Measurements from ENCODE around the gene LLPH.
A peak's percentile ranks its signal among the peaks of the same experiment; 100 is the strongest.
"Not testable (repeated sequence)": the region's sequence is repeated elsewhere in the genome, so short reads cannot be mapped to it uniquely, and the experiment has no call there.

Gene LLPH

GRCh38 chr12:66130267-66131066 is at the start of gene LLPH:
TSS of gene LLPH (minus strand) at chr12:66130750. CDS start at chr12:66129106, 1,644 bp downstream.
- peak; percentile 89 for DNase-seq

GRCh38 chr12:66176105-66176900 is 45.8 kb upstream of the LLPH start:
- no peak for DNase-seq

- not testable (repeated sequence) for DNase-seq
These were observed 44.1 kb upstream of the LLPH start for GRCh38 chr12:66174391-66175325.

- no peak for DNase-seq
These were observed 40.1 kb upstream of the LLPH start for GRCh38 chr12:66170606-66171005.

- peak; percentile 88 for DNase-seq
These were observed 38.9 kb upstream of the LLPH start, which contains the start of gene TMBIM4 for GRCh38 chr12:66169221-66170170. TSS of gene TMBIM4 (minus strand) at chr12:66169996. CDS start at chr12:66169951, 45 bp downstream.

- DNase-seq, result no peak
These were observed 37.9 kb upstream of the LLPH start for GRCh38 chr12:66168410-66168809.

GRCh38 chr12:66166561-66166960 is 36.0 kb upstream of the LLPH start:
- DNase-seq, result no peak

GRCh38 chr12:66165141-66165540 is 34.6 kb upstream of the LLPH start:
- no peak for DNase-seq

GRCh38 chr12:66164349-66164821 is 33.8 kb upstream of the LLPH start:
- DNase-seq, result no peak

GRCh38 chr12:66163289-66163688 is 32.7 kb upstream of the LLPH start:
- DNase-seq, result no peak

- no peak for DNase-seq
These were observed 32.2 kb upstream of the LLPH start for GRCh38 chr12:66162701-66163100.

GRCh38 chr12:66160704-66161103 is 30.2 kb upstream of the LLPH start:
- DNase-seq, result no peak

- no peak for DNase-seq
These were observed 28.6 kb upstream of the LLPH start for GRCh38 chr12:66159123-66159522.

- no peak for DNase-seq
These were observed 26.1 kb upstream of the LLPH start for GRCh38 chr12:66156654-66157053.

- DNase-seq, result no peak
These were observed 24.2 kb upstream of the LLPH start for GRCh38 chr12:66154776-66155175.

- no peak for DNase-seq
These were observed 22.2 kb upstream of the LLPH start for GRCh38 chr12:66152732-66153131.

- DNase-seq, result no peak
These were observed 19.3 kb upstream of the LLPH start for GRCh38 chr12:66149702-66150398.

- no peak for DNase-seq
These were observed 14.5 kb upstream of the LLPH start for GRCh38 chr12:66144791-66145754.

- no peak for DNase-seq
These were observed 13.3 kb upstream of the LLPH start for GRCh38 chr12:66143868-66144267.

- DNase-seq, result no peak
These were observed 12.3 kb upstream of the LLPH start for GRCh38 chr12:66142826-66143225.

Data from CD4-positive, alpha-beta T cell treated with Interleukin-21 for 1 hour (primary cell).